ENCODE data around the gene OR5AC2. TPM values are rescaled to one million over a fixed set of nuclear protein-coding genes. Genes with fewer than 3 reads are reported as not detected.

Gene OR5AC2
- total RNA-seq, 2 donors from 2014 or later: not detected

DNA sequence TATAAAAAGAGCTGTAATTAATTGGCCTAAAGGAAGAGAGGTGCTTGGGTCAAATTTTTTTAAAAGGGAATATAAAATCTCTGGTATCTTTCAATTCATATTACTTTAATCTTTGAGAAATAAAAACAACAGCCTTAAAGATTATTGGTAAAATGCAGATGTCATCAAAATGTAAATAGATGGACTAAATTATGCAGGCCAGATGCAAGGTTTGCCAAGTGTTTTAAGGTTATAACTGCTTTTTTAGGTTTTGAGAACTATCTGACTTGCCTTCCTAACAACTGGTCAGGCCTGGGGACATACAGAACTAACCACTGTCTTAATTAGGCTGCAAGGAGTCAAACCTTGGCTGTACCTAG, 23.6 kb downstream of the OR5AC2 start:
- peaks cover 0 to 24% of the 10 kb centered on the region in 2 donors for H3K9me3 ChIP-seq
- H3K4me3 ChIP-seq: no peak overlapping the region
- no peak for DNase-seq (ENCODE audit: low spot score)
- no peaks in the 10 kb centered on the region for H3K27me3 ChIP-seq
- H3K4me1 ChIP-seq: no peaks in the 10 kb centered on the region
- no peaks in the 10 kb centered on the region for H3K36me3 ChIP-seq
- TF ChIP-seq, protein P1, sequence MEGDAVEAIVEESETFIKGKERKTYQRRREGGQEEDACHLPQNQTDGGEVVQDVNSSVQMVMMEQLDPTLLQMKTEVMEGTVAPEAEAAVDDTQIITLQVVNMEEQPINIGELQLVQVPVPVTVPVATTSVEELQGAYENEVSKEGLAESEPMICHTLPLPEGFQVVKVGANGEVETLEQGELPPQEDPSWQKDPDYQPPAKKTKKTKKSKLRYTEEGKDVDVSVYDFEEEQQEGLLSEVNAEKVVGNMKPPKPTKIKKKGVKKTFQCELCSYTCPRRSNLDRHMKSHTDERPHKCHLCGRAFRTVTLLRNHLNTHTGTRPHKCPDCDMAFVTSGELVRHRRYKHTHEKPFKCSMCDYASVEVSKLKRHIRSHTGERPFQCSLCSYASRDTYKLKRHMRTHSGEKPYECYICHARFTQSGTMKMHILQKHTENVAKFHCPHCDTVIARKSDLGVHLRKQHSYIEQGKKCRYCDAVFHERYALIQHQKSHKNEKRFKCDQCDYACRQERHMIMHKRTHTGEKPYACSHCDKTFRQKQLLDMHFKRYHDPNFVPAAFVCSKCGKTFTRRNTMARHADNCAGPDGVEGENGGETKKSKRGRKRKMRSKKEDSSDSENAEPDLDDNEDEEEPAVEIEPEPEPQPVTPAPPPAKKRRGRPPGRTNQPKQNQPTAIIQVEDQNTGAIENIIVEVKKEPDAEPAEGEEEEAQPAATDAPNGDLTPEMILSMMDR (IDR thresholded peaks at IDR 0.05): no peak
- H3K27ac ChIP-seq: no peak overlapping the region

DNA sequence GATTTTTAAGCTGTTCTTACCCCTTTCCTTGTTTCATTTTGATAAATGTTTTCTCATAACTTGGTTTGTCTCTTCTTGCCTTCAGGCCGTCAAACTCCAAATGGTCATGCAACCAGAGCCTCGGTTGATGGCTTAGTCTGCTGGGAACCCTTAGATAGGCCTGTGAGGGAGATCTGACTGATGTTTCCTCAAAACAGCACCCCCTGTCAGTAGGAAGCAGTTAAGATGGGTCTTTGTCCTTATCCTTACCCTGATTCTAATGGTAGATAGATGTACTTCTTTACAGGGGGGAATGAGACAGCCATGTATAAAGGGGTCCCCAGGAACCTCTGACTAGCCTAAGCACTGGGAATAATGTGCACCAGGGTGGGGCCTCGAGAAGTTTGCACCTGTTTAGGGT, 27.3 kb downstream of the OR5AC2 start:
- H3K27me3 ChIP-seq: no peaks in the 10 kb centered on the region

DNA sequence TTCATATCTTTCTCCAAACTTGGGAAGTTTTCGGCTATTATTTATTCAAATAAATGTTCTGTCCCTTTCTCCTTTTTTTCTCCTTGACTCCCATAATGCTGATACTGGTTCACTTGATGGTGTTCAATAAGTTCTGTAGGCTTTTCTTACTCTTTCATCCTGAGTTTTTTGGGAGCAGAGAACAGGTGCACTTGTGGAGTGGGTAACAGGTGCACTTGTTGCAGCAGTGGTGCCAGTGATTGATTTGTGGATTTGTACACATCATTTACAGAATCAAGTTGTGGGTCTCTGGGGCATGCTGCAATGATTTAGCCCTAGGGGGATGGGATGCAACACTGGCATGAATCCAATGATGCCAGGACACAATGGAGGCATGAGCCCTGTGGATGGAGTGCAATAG, 28.7 kb downstream of the OR5AC2 start:
- no peak overlapping the region for H3K27ac ChIP-seq
- TF ChIP-seq, protein P1 (IDR thresholded peaks at IDR 0.05): no peak
- no peaks in the 10 kb centered on the region for H3K27me3 ChIP-seq
- no peak for DNase-seq (ENCODE audit: low spot score)
- peaks cover 0 to 13% of the 10 kb centered on the region in 2 donors for H3K9me3 ChIP-seq
- no peaks in the 10 kb centered on the region for H3K36me3 ChIP-seq
- H3K4me1 ChIP-seq: no peaks in the 10 kb centered on the region
- H3K4me3 ChIP-seq: no peak overlapping the region

More for the DNA sequence above, 27.3 kb downstream of the OR5AC2 start:
- Histone ChIP-seq H3K27ac (no peak overlapping the region), H3K9me3 (peaks cover 0 to 24% of the 10 kb centered on the region in 2 donors), H3K4me1 (no peaks in the 10 kb centered on the region), H3K36me3 (no peaks in the 10 kb centered on the region), H3K4me3 (no peak overlapping the region)
- DNase-seq (ENCODE audit: low spot score): no peak
- TF ChIP-seq, protein P1 (IDR thresholded peaks at IDR 0.05): no peak

DNA sequence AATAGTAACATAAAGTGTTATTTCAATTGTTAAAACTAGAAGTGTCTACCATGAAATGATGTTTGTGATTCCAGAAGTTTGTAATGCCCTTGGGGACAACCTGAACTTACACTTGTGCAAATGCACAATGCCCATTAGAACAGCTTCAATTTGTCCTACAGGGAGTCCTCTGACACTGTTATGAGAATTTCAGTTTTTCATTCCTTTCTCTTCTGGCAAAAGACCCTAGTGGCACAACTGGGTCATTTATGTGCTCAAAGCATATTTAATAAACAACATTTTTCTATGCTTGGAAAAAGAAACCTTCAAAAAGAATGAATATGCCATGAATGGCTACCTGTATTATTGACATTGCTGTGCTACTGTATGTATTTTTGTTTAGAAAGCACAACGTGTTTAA, 43.4 kb downstream of the OR5AC2 start, which contains the start of gene OR5H1:
OR5H1 (plus strand) TSS at position 301 of the 400 bp plus-strand sequence. CDS start 1,977 bp downstream, outside the sequence.
- DNase-seq (ENCODE audit: low spot score): no peak
- Histone ChIP-seq H3K27me3 (no peaks in the 10 kb centered on the region), H3K27ac (no peak within 1 kb of the TSS), H3K9me3 (no peaks in the 10 kb centered on the region), H3K4me1 (no peaks in the 10 kb centered on the region), H3K36me3 (no peaks in the 10 kb centered on the region), H3K4me3 (no peak within 1 kb of the TSS)
- TF ChIP-seq, protein P1 (IDR thresholded peaks at IDR 0.05): no peak

DNA sequence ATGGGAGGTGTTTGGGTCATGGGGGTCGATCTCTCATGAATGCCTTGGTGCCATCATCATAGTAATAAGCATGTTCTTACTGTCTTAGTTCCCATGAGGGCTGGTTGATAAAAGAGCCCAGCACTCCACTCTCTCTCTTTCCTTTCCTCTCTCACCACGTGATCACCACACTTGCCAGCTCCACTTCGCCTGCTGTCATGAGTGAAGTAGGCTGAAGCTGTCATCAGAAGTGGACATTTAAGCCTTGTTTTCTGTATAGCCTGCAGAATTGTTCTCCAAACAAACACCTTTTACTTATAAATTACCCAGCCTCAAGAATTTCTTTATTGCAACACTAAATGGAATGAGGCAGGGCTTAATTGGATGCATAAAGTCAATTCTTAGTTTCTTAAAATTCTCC, 49.7 kb downstream of the OR5AC2 start:
- no peaks in the 10 kb centered on the region for H3K27me3 ChIP-seq
- TF ChIP-seq, protein P1 (IDR thresholded peaks at IDR 0.05): no peak
- no peak overlapping the region for H3K27ac ChIP-seq
- no peaks in the 10 kb centered on the region for H3K4me1 ChIP-seq
- H3K9me3 ChIP-seq: no peaks in the 10 kb centered on the region
- H3K4me3 ChIP-seq: no peak overlapping the region
- no peaks in the 10 kb centered on the region for H3K36me3 ChIP-seq
- no peak for DNase-seq (ENCODE audit: low spot score)

Other genes starting within 250 kb of the OR5AC2 start
- 10 to 100 TPM in 1 of 2 donors, 1 to 10 TPM in 1; 9.5 to 13.6 TPM for gene RIOX2, start 114.7 kb upstream of the OR5AC2 start, total RNA-seq
- not detected for gene GABRR3, start 51.9 kb upstream of the OR5AC2 start, total RNA-seq
- gene OR5H1, start 43.5 kb downstream of the OR5AC2 start, total RNA-seq: not detected
- not detected for gene OR5H14, start 60.3 kb downstream of the OR5AC2 start, total RNA-seq
- not detected for gene OR5H15, start 79.5 kb downstream of the OR5AC2 start, total RNA-seq
- not detected for gene OR5H6, start 177.1 kb downstream of the OR5AC2 start, total RNA-seq
- not detected for gene OR5H2, start 195.3 kb downstream of the OR5AC2 start, total RNA-seq